Measurements from ENCODE around the gene EPHA2. TPM values are rescaled to one million over a fixed set of nuclear protein-coding genes. Genes with fewer than 3 reads are reported as not detected.

EPHA2 gene
- total RNA-seq, 1 experiment from 2014 or later: 263 TPM

- H3K27me3 ChIP-seq (ENCODE audit: control insufficient read depth, insufficient read depth, low read length): no peaks in the 10 kb centered on the region
- in situ Hi-C loops (cut with HindIII; ENCODE audit: low pct_unique_long_range_greater_than_20kb, low sequenced_read_pairs): no loop called here
- H3K36me3 ChIP-seq (ENCODE audit: control insufficient read depth, insufficient read depth, low read length): no peaks in the 10 kb centered on the region; the same call in 1 of the 2 replicates
- TF ChIP-seq CTCF (IDR thresholded peaks at IDR 0.05): no peak; the same call in 1 of the 2 replicates
- TF ChIP-seq SIN3A (IDR thresholded peaks at IDR 0.05; ENCODE audit: borderline replicate concordance, insufficient read depth, low read depth, low read length): no peak
- no peak for TF ChIP-seq TCF7L2 (IDR thresholded peaks at IDR 0.05; ENCODE audit: low read depth, low read length)
- no peak overlapping the region for H3K4me3 ChIP-seq (ENCODE audit: low read depth in 2 of 2, low read length in 2 of 2)
- DNase-seq (ENCODE audit: low read depth, low spot score): no peak
- no peaks in the 10 kb centered on the region for H3K9me3 ChIP-seq (ENCODE audit: control insufficient read depth, insufficient read depth, low read depth, low read length)
- peaks cover 22% of the 10 kb centered on the region for H3K4me1 ChIP-seq (ENCODE audit: control insufficient read depth, insufficient read depth, low read length)
- POLR2A ChIA-PET: no interaction called here
- no TSS peak for BruUV-seq (replicated peaks)
- H3K27ac ChIP-seq (ENCODE audit: low read length): no peak overlapping the region
- intact Hi-C loops (cut with micrococcal nuclease; ENCODE audit: unreplicated experiment): no loop called here
- ATAC-seq: no peak
- CTCF ChIA-PET: interaction anchor here (0.6 to 0.7 kb wide), 2 partner anchors 106 to 221 kb away, joined by 3 to 8 read pairs; no protein-coding TSS in a partner anchor
These were observed 48.9 kb upstream of the EPHA2 start for GRCh38 chr1:16204634-16205333.

- POLR2A ChIA-PET: no interaction called here
- H3K27ac ChIP-seq (ENCODE audit: low read length): no peak overlapping the region
- no peak for ATAC-seq
- intact Hi-C loops (cut with micrococcal nuclease; ENCODE audit: unreplicated experiment): no loop called here
- TF ChIP-seq REST (IDR thresholded peaks at IDR 0.05; ENCODE audit: insufficient read depth in 1 of 2, low read depth in 2 of 2, low read length in 1 of 2) (no peak), TCF7L2 (IDR thresholded peaks at IDR 0.05; ENCODE audit: low read depth, low read length) (no peak), POLR2AphosphoS5 (IDR thresholded peaks at IDR 0.05; ENCODE audit: low read depth, low read length) (no peak), SIN3A (IDR thresholded peaks at IDR 0.05; ENCODE audit: borderline replicate concordance, insufficient read depth, low read depth, low read length) (no peak), CTCF (IDR thresholded peaks at IDR 0.05) (no peak)
- no peaks in the 10 kb centered on the region; the same call in 1 of the 2 replicates for H3K36me3 ChIP-seq (ENCODE audit: control insufficient read depth, insufficient read depth, low read length)
- H3K4me1 ChIP-seq (ENCODE audit: control insufficient read depth, insufficient read depth, low read length): peaks cover 22% of the 10 kb centered on the region
- no peak overlapping the region for H3K4me3 ChIP-seq (ENCODE audit: low read depth in 2 of 2, low read length in 2 of 2)
- in situ Hi-C loops (cut with HindIII; ENCODE audit: low pct_unique_long_range_greater_than_20kb, low sequenced_read_pairs): no loop called here
- no peaks in the 10 kb centered on the region for H3K9me3 ChIP-seq (ENCODE audit: control insufficient read depth, insufficient read depth, low read depth, low read length)
- H3K27me3 ChIP-seq (ENCODE audit: control insufficient read depth, insufficient read depth, low read length): no peaks in the 10 kb centered on the region
- CTCF ChIA-PET: no interaction called here
- DNase-seq (ENCODE audit: low read depth, low spot score): no peak
- BruUV-seq (replicated peaks): no TSS peak
These were observed 48.3 kb upstream of the EPHA2 start for GRCh38 chr1:16204216-16204615.
